OCI-LY3 (cell line): ENCODE data around the gene ZSCAN10.
"Not testable (repeated sequence)": the region's sequence is repeated elsewhere in the genome, so short reads cannot be mapped to it uniquely, and the experiment has no call there.

ENCODE experiments used
- H2AFZ ChIP-seq: fragments of 200-600, 300-600 bp; shearing (Covaris generic); 2 replicates; pipeline ENCODE4 v1.6.0; 2014; ENCODE audit warnings: antibody characterized with exemption, low read depth, low read length
- H3K27ac ChIP-seq: fragments of 200-600, 300-600 bp; sonication (generic); 2 replicates; pipeline ENCODE4 v1.5.1; 2014; ENCODE audit warnings: mild to moderate bottlenecking, low read length, moderate library complexity, mixed read lengths
- H3K27me3 ChIP-seq: fragments of 200-600, 300-600 bp; sonication (generic); 2 replicates; pipeline ENCODE4 v1.6.1; 2014; ENCODE audit warnings: low read depth, low read length, mixed read lengths
- H3K36me3 ChIP-seq: fragments of 200-600, 300-600 bp; sonication (generic); replicated peaks from 2 replicates; pipeline ENCODE3; 2014; ENCODE audit warnings: low read depth, low read length, mixed read lengths
- H3K4me1 ChIP-seq: fragments of 300-600, 200-600 bp; sonication (generic); 2 replicates; pipeline ENCODE4 v1.6.1; 2014; ENCODE audit warnings: low read length, mixed read lengths
- H3K4me2 ChIP-seq: fragments of 200-600, 300-600 bp; sonication (generic); 2 replicates; pipeline ENCODE4 v1.6.1; 2014; ENCODE audit warnings: low read length, mixed read lengths
- H3K4me3 ChIP-seq: fragments of 300-600, 200-600 bp; sonication (generic); 2 replicates; pipeline ENCODE4 v1.5.1; 2014; ENCODE audit warnings: antibody characterized with exemption, mild to moderate bottlenecking, low read length, moderate library complexity
- H3K79me2 ChIP-seq: fragments of 300-600, 200-600 bp; shearing (Covaris generic); 2 replicates; pipeline ENCODE4 v1.6.1; 2014; ENCODE audit warnings: mild to moderate bottlenecking, low read length, mixed read lengths
- H3K9ac ChIP-seq: fragments of 300-600, 200-600 bp; shearing (Covaris generic); 2 replicates; pipeline ENCODE4 v1.6.0; 2014; ENCODE audit warnings: mild to moderate bottlenecking, low read length, moderate library complexity
- H3K9me3 ChIP-seq: fragments of 200-600, 300-600 bp; shearing (Covaris generic); 2 replicates; pipeline ENCODE4 v1.6.1; 2014; ENCODE audit warnings: low read length, mixed read lengths; ENCODE audit not compliant: insufficient read depth
- H4K20me1 ChIP-seq: fragments of 200-600, 300-600 bp; sonication (generic); 2 replicates; pipeline ENCODE4 v1.6.1; 2016; ENCODE audit warnings: low read length, mixed read lengths; ENCODE audit not compliant: insufficient read depth
- EZH2phosphoT487 ChIP-seq: fragments of 200-600 bp; shearing (Covaris generic); IDR thresholded peaks from 2 replicates; pipeline ENCODE4 v1.6.1; 2018; ENCODE audit warnings: antibody characterized with exemption, mixed run types, low read depth
- TF ChIP-seq, protein P1 (sequence below): fragments of 200-600, 300-600 bp; sonication (generic); IDR thresholded peaks from 2 replicates; pipeline ENCODE4 v1.5.1; 2014; ENCODE audit warnings: antibody characterized with exemption, low read length, low read depth

Gene ZSCAN10

DNA sequence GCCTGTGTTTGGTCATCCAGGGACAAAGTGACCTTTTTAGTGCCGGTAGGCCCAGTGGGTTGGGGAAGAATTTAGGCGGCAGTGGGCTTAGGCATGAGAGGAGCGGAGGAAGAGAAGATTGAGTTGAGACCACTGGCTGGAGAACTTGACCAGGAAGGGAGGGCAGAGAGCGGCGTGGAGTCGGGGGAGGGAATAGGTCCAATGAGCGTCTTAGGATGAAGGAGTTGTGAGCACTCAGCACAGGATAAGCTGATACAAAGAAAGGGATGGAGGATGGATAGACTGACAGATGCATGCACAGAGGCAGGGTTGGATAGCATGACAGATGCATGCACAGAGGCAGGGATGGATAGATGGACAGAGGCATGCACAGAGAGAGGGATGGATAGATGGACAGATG lies 25.6 kb downstream of the ZSCAN10 start:
- Histone ChIP-seq H3K4me3 (no peak overlapping the region), H3K27ac (no peak overlapping the region), H2AFZ (no peak overlapping the region), H3K4me1 (no peaks in the 10 kb centered on the region), H4K20me1 (no peaks in the 10 kb centered on the region), H3K4me2 (no peak overlapping the region), H3K27me3 (peaks cover 6% of the 10 kb centered on the region; the same call in 1 of the 2 replicates), H3K9me3 (no peaks in the 10 kb centered on the region), H3K79me2 (no peaks in the 10 kb centered on the region), H3K9ac (no peak overlapping the region), H3K36me3 (no peaks in the 10 kb centered on the region)
- TF ChIP-seq EZH2phosphoT487, result no peak
- TF ChIP-seq, protein P1, sequence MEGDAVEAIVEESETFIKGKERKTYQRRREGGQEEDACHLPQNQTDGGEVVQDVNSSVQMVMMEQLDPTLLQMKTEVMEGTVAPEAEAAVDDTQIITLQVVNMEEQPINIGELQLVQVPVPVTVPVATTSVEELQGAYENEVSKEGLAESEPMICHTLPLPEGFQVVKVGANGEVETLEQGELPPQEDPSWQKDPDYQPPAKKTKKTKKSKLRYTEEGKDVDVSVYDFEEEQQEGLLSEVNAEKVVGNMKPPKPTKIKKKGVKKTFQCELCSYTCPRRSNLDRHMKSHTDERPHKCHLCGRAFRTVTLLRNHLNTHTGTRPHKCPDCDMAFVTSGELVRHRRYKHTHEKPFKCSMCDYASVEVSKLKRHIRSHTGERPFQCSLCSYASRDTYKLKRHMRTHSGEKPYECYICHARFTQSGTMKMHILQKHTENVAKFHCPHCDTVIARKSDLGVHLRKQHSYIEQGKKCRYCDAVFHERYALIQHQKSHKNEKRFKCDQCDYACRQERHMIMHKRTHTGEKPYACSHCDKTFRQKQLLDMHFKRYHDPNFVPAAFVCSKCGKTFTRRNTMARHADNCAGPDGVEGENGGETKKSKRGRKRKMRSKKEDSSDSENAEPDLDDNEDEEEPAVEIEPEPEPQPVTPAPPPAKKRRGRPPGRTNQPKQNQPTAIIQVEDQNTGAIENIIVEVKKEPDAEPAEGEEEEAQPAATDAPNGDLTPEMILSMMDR, result no peak

DNA sequence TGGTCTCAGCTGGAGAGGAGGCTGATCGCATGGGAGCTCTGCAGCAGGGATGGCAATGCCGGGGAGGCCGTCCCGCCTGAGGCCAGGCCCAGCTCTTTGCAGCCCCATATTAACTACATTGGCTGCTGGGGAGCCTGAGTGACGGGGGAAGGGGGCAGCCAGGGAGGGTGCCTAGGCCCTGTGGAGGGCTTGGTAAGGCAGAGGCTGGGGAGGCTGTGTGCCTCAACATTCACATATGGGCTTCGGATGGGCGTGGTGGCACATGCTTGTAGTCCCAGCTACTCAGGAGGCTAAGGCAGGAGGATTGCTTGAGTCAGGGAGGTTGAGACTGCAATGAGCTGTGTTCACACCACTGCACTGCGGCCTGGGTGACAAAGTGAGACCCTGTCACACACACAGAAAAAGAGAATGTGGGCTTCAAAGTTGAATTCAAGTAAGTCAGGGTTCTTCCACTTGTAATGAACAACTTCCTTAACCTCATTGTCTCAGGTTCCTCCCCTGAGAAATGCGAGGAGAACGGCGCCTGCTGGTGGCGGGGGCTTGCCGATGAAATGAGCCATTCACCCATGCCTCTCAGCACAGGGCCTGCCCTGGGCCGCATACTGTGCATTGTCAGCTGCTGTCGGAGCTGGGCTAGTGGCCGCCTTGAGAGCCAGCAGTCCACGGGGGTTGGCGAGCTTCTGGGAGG lies 26.4 kb downstream of the ZSCAN10 start:
- H3K27me3 ChIP-seq, H3K9ac ChIP-seq, H3K27ac ChIP-seq: not testable (repeated sequence)

DNA sequence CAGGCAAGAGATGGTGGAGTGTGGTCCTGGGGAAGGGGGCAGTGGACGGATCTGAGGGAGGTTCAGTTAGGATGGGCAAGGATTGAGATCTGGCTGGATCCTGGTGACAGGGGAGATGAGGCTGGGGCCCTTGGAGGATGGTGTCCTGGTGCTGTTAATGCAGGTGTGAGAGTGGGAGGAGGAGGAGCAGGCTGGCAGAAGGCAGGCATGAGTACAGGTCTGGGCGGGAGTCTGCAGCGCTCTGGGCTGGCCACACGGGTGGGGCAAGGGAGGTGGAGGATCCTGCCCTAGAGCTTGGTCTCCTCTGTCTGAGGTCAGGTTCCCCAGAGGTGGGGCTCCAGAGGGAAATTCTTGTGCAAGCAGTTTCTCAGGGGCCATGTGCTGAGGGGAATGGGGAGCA lies 26.9 kb downstream of the ZSCAN10 start:
- H3K27me3 ChIP-seq, H3K4me1 ChIP-seq, H3K36me3 ChIP-seq, H3K27ac ChIP-seq, H3K9ac ChIP-seq, H3K4me3 ChIP-seq, H2AFZ ChIP-seq, H4K20me1 ChIP-seq, H3K9me3 ChIP-seq, H3K4me2 ChIP-seq, H3K79me2 ChIP-seq: not testable (repeated sequence)

More for the DNA sequence above, 26.4 kb downstream of the ZSCAN10 start:
- not testable (repeated sequence) for H3K4me3 ChIP-seq, H3K79me2 ChIP-seq, H3K4me1 ChIP-seq, H3K36me3 ChIP-seq, H3K9me3 ChIP-seq, H2AFZ ChIP-seq, H4K20me1 ChIP-seq, H3K4me2 ChIP-seq

DNA sequence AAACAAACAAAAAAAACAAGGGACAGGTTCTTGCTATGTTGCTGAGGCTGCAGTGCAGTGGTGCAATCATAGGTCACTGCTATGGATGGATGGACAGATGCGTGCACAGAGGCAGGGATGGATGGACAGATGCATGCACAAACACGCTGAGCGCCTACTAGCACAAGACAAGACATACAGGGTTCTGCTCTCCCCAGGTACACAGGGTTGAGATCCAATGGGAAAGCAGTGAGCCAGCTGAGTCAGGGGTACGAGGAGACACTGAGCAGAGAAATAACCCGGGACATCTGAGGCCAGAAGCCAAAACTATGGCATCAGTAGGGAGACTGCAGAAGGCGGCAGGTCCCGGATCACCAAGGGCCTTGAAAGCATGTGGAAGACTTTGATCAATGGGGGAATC lies 27.4 kb downstream of the ZSCAN10 start:
- no peaks in the 10 kb centered on the region for H3K4me1 ChIP-seq

DNA sequence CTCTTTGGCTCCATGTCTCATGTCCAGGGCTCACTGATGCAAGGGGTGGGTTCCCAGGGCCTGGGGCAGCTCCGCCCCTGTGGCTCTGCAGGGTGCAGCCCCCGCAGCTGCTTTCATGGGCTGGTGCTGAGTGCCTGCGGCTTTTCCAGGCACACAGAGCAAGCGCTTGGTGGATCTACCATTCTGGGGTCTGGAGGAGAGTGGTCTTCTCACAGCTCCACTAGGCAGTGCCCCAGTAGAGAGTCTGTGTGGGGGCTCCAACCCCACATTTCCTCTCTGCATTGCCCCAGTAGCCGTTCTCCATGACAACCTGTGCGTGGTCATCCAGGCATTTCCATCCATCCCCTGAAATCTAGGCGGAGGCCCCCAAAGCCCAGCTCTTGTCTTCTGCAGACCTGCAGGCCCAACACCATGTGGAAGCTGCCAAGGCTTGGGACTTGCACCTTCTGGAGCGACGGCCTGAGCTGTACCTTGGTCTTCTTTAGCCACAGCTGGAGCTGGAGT lies 28.4 kb downstream of the ZSCAN10 start:
- TF ChIP-seq EZH2phosphoT487, result no peak
- TF ChIP-seq, protein P1, result no peak

More for the DNA sequence above, 27.4 kb downstream of the ZSCAN10 start:
- no peak overlapping the region for H3K9ac ChIP-seq
- H3K9me3 ChIP-seq, result no peaks in the 10 kb centered on the region
- no peak overlapping the region for H3K4me3 ChIP-seq
- no peak overlapping the region for H2AFZ ChIP-seq
- no peak overlapping the region for H3K4me2 ChIP-seq
- H3K27me3 ChIP-seq, result peaks cover 6% of the 10 kb centered on the region; the same call in 1 of the 2 replicates
- H3K36me3 ChIP-seq, result no peaks in the 10 kb centered on the region
- no peak overlapping the region for H3K27ac ChIP-seq
- no peaks in the 10 kb centered on the region for H4K20me1 ChIP-seq
- no peak for TF ChIP-seq EZH2phosphoT487
- TF ChIP-seq, protein P1, result no peak
- H3K79me2 ChIP-seq, result no peaks in the 10 kb centered on the region

DNA sequence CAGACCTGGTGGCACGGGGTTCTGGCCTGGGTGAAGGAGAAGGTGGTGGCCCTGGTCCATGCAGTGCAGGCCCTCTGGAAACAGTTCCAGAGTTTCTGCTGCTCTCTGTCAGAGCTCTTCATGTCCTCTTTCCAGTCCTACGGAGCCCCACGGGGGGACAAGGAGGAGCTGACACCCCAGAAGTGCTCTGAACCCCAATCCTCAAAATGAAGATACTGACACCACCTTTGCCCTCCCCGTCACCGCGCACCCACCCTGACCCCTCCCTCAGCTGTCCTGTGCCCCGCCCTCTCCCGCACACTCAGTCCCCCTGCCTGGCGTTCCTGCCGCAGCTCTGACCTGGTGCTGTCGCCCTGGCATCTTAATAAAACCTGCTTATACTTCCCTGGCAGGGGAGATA lies 29.9 kb downstream of the ZSCAN10 start:
- not testable (repeated sequence) for H3K27ac ChIP-seq, H3K27me3 ChIP-seq, H4K20me1 ChIP-seq, H3K9ac ChIP-seq, H3K79me2 ChIP-seq, H3K36me3 ChIP-seq, H3K9me3 ChIP-seq, H3K4me3 ChIP-seq, H2AFZ ChIP-seq, H3K4me2 ChIP-seq
- H3K4me1 ChIP-seq, result peaks cover 15% of the 10 kb centered on the region

More for the DNA sequence above, 28.4 kb downstream of the ZSCAN10 start:
- Histone ChIP-seq H3K9me3 (no peaks in the 10 kb centered on the region), H3K27me3 (peaks cover 6% of the 10 kb centered on the region; the same call in 1 of the 2 replicates), H3K4me3 (no peak overlapping the region), H4K20me1 (no peaks in the 10 kb centered on the region), H3K79me2 (no peaks in the 10 kb centered on the region), H3K27ac (no peak overlapping the region), H3K36me3 (no peaks in the 10 kb centered on the region), H3K4me2 (no peak overlapping the region), H3K9ac (no peak overlapping the region), H3K4me1 (peaks cover 3% of the 10 kb centered on the region), H2AFZ (no peak overlapping the region)
